ENCODE data around the gene SEMA4G. TPM values are rescaled to one million over a fixed set of nuclear protein-coding genes. Genes with fewer than 3 reads are reported as not detected.

SEMA4G gene
- polyA plus RNA-seq, 3 donors: 49.8 to 67.6 (median 61.7) TPM

DNA sequence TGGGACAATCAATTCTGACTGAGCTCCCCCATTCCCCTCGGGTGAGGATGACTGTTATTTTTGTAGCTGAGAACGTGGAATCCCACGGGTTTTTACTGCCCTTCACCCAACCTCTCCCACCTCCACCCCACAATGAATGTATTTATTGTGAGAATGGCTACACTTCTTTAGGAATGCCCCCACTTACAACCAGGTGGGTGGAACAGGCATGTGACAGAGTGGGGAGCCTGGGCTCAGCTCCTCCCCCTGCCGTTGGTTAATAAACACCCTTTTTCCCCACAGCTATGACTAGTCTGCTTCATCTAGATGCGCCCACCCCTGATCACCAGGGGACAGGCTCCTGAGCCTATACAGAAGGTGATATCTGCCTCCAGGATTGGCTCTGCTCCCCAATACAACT, 16.0 kb downstream of the SEMA4G start:
- no peak for DNase-seq

DNA sequence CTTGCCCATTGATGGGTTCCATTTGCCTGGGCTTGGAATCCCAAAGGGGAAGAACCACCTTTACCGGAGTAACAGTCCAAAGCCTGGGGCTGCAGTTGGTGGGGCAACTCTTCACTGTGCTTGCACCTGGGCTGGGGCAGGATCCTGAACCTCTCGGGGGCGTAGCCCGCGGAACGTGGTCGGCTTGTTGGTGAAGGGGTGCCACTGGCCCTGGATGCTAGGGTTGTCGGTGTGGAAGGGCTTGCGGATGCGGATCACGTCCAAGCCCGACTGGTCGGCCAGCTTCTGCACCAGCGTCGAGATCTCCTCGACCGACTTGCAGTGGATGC, 17.3 kb downstream of the SEMA4G start:
- no peak for DNase-seq

DNA sequence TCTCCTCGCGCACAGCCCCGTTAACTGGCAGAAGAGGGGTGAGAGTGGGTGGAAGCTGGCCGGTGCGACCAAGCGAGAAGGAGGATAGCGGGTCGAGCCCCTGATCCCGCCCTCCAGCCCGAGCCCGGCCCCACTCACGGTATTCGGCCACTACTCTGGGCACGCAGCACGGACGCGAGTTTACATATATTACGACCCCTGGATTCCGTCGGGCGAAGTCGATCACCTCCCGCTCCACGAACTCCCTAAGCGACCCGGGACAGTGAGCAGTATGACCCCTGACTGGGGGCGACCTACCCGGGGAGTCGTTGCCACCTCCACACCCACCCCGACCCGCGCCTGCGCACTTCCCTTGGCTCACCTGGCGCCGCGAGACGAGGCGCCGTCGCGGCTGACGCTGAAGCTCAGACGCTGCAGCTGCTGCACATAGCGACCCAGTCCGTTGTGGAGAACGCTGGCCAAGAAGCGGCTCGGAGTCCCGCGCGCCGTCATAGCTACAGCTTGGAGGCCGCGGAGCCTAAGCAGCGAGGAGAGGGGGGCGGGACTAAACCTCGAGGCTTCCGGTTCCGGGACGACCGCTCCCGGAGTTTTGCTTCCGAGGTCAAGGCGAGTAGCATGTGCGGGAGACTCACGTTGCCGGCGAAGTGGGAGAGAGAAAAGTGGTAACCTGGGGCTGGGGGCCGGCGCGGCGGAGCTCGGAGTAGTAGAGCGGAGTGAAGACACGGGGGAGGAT, 17.8 kb downstream of the SEMA4G start, which contains the start of the genes MRPL43 and TWNK:
MRPL43 (minus strand) TSS at position 546 of the 733 bp plus-strand sequence; CDS start at position 492, 54 bp downstream.
TWNK (plus strand) TSS at position 592 of the 733 bp plus-strand sequence. CDS start 668 bp downstream, outside the sequence.
- peak; percentile 82 for DNase-seq

DNA sequence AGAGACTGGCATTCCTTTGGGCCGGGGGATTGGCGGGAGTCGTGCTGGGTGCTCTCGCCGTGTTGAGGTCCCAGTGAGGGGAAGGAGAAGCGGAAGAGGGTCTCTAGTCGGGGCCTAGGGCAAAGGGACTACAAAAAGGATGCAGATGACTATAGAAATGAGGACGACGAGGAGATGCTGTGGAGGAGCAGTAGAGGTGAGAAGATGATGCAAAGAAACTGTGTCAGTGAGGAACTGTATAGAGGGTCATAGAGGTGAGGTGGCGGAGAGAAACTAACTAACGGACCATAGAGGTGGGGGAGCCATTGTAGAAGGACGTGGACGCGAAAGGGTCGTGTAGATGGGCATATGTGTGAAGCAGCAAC, 18.4 kb downstream of the SEMA4G start:
- no peak for DNase-seq

DNA sequence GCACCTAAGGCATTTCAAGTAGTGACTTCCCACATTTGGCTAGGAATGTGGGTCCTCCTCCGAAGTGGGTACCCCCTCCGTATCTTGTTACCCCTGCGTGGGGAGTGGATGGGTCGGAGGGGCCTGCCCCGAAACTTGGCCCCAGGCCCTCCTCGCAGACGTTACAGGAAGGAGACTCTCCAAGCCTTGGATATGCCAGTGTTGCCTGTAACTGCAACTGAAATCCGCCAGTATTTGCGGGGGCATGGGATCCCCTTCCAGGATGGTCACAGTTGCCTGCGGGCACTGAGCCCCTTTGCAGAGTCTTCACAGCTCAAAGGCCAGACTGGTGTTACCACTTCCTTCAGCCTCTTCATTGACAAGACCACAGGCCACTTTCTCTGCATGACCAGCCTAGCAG, 18.9 kb downstream of the SEMA4G start:
- DNase-seq: no peak

DNA sequence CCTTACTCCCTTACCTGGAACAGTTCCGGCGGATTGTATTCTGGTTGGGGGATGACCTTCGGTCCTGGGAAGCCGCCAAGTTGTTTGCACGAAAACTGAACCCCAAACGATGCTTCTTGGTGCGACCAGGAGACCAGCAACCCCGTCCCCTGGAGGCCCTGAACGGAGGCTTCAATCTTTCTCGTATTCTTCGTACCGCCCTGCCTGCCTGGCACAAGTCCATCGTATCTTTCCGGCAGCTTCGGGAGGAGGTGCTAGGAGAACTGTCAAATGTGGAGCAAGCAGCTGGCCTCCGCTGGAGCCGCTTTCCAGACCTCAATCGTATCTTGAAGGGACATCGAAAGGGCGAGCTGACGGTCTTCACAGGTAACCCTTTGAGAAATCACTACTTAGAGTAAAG, 19.8 kb downstream of the SEMA4G start:
- no peak for DNase-seq

DNA sequence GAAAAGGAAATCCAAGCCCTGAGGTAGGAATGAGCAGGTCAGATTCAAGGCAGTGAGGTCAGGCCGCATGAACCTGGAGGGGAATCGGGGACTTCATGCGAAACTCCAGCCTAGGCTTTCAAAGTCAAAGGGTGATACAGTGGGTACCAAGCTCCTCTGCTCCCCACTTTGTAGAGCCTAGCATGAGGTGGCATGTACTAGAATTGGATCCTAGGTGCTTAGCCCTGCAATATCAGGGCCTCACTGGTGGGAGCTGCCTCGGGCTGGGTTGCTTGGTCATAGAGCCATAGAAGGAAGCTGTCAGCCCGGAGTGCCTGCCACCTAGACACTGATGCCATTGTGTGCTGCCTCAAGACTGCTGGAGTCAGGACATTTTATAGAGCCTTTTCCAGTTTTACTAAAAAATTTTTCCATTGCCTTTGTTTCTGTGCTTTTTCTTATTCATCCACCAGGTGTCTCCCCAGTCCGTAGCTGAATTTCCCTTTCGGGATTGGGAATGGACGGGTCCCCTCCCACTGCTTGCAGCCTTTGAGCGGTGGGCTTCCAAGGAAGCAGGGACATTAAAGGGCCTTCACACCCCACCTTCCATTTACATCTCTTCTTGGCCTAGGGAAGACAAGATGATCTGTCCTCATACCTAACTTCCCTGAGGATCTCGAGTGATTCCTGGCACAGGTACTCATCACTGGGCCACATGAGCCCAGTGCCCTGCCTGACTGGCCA, 24.8 kb downstream of the SEMA4G start:
- no peak for DNase-seq

DNA sequence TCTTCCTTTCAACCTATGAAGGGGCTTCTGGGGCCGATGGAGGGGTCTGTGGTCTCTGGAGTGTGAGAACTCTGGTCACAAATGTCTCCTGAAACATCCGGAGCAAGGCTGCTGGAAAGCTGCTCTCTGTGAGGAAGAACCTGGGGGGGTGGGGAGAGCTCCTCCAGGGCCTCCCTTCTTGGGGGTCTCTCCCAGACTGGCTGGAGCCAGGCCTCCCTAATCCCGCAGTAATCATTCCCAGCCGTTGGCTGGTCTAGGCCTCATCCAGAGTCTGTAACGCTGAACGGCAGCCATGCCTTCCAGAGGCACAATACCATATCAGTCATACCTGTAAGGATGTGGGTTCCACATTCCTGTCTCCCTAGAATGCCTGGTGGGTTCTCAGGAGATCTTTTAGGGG, 25.9 kb downstream of the SEMA4G start:
- no peak for DNase-seq

DNA sequence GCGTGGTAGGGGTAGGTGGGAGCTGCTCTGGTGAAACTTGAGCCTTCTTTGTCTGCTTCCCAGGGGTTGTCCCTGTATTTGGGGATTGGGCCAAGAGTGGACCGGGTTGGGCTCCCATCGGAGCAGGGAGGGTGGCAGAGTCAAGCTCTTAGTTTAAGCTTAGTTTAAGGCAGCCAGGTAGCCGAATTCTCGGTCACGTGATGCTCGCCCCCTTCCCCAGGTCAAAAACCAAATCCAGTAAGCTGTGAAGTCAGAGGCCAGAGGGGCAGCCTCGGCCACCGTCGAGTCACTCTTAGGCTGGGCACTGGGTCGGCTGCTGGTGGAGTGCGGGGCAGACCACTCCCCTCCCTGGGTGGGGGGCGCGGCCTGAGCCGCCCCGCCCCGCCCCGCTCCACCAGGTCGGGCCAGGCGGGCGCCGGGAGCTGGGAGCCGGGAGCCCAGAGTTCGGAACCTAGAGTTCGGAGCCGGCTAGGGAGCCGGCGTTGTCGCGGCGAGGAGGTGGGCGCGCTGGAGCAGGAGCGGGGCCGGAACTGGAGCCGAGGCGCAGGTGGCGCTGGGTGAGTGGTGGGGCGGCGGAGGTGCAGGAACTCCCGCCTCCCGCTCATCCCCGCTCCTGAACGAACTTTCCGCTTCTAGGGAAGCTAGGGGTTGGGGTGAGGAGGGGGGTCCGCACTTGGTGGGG, 27.5 kb downstream of the SEMA4G start:
- no peak for DNase-seq

DNA sequence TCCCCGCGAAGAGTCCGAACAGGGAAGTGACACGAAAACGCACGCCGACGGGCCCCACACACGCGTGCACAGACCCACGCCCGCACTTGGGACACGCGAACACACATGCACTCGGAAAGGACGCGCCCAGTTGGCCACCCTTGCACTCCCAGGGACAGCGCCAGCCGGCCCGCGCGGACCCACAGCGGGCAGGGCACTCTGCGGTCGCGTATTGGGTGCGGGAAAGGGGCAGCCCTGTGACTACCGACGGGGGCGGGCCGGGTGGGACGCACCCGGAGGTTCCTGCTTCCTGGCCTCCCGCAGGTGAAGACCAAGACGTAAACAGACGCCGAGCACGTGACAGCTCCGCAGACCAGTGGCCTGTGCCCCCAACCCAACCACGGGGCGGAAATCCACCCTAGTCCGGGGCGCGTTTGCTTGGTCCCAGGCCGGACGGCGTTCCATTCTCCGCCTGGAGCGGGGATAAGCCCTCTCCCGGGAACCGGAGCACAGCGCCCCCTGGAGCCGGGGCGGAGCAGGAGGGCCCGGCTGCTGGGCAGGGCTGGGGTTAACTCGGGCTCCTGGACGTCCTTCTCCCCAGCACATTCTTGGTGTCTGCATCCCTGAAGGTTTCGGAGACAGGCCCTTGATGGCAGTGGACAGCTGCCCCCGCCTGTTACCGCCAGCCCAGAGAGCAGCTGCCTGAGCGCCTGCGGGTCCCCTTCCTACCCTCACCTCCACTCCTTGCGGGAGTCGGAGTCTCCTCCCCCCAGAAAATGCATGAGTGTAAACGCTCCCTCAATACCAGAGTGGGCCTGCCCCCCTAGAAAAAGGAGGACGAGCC, 28.3 kb downstream of the SEMA4G start:
- DNase-seq: no peak

DNA sequence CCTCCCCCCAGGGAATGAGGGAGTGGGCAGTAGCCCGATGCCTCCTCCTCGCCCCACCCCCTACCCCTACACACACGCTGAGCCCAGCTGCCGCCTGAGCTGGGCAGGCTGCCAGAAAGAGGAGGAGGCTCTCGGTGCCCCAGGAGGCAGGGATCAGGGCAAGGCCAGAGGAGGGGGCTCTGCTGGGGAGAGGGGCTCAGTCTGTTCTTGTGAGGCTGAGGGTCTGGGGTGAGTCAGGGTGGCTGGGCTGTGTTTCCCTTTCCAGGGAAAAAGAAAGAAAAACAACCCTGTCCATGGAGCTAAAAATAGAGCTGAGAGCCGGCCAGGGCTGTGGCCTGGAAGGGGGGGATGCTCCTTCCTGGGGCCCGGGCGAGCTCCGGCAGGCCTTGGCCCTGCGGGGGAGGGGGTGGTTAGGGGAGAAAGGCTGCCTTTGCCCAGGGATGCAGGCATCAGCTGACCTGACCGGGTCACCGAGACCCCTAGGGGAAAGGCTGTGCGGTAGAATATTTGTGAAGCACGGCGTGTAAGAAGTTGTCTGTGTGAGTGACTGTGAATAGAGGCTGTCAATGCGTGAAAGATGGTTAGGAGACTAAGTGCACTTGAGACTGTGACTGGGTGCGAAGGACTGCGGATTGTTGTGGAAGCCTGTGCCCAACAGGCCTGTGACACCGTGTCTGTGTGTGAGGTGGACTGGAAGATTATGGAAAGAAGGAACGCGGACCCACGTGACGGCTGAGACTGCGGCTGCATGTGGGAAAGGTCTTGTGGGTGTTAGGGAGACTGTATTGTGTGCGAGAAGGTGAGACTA, 29.1 kb downstream of the SEMA4G start:
- DNase-seq: peak; percentile 90

DNA sequence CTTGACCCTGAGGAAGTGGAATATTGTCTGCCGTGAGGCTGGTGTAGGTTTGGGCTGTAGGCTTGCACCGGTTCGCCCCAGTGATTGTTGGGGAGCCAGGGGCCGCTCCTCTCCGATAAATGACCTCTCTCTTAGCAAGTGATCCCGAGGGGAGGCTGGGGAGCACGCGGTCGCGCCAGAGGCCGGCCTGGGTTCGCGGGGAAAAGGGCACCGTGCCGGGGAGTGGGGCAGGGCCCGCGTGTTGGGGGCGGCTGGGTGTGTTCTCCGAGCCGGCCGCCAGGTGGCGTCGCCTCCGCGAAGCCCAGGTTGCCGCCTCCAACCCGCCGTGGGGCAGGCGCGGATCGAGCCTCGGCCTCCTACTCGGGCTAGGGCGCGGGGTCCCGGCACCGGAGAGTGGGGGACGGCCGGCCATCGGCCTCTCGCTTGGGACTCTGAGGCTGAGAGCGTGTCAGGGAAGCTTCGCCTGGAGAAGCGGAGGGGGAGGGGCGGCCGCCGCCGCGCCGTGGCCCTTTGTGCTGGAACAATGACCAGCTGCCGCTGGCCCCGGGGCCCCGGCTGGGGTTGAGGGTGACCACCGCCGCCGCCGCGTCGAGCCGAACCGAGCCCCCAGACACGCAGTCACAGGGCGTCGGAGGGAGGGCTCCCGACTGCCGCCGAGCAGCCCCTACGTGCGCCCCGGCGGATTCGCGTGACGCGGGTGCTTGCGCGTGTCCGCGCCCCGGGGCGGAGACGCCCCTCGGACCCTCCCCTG, 29.9 kb downstream of the SEMA4G start:
- DNase-seq: no peak

DNA sequence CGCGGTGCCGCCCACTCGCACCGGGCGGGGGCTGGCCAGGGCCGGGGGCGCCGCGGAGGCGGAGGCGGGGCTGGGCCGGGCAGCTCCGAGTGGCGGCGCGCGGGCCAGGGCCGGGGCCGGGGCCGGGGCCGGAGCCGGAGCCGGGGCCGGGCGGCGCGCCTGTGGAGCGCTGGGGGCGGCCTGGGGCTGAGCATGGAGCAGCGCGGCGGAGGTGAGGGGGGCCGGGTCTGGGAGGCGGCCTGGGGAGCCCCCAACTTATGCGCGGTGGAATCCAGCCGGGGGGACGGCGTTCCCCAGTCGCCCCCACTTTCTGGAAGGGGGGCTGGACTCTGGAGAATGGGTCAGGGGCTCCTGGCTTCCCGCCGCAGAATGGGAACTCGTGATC, 30.4 kb downstream of the SEMA4G start, which contains the start of gene LZTS2:
LZTS2 (plus strand) TSS at position 67 of the 385 bp plus-strand sequence. CDS start 2,731 bp downstream, outside the sequence.
- no peak for DNase-seq

DNA sequence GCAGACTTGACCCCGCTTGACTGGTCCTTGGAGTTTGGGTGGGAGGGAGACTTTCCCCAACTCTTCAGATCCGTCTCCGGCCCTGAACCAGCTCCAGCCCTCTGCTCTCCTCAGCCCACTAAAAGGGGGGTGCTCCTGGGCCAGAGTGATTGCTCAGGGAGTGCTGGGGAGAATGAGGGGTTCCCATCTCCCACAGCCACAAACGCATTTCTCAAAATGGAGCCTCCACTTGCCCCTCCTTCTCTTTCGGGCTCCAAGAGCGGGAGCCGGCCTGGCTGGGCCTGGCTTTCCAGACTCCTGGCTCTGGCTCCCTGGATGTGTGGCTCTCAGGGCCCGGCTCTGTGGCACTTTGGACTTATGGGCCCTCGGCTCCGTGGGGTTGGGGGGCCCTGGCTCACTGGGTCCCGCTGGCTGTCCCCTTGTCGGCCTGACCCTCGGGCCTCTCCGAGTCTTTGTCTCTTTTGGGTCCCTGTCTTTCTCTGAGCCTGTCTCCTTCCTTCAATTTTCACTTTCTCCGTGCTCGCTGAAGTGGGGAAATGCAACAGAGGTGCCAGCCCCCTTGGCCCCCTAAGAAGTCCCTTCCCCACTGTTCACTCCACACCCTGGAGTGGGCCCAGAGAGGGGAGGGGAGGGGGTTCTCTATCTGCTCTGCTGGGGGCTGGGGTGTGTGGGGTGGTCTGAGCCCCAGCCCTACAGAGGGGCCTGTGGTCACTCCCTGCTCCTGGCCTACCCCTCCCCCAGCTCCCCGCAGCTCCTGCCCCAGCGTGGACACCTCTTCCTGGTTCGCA, 31.0 kb downstream of the SEMA4G start:
- no peak for DNase-seq

DNA sequence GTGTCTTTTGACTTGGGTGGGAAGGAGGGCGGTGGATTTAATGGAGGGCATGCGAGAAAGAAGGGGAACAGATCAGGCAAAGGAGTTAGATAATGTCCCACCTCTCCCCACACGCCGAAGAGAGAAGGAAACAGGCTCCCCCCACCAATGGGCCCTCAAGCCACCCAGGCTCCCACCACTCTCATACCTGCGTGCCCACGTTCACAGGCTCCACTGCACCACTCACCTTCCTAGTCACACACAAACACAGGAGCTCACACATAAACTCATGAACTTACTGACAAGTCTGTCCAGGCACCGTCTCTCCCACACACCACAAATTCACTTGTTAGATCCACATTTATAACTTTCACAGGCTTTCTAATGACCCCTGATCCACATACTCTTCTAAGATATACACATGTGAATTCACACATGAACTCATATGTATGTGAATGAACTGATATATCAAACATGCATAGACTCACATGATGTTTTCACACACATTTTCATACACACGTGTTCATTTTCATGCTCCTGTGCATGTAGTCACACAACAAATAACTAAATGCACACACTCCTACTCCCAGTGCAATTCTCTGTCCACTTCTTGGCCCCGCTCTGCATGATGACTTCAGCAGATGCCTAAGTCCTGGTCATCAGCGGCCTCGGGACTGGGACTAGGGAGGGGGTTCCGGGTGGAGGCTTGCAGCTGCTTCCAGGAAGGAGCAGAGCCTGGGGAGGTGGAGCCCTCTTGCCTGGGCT, 31.8 kb downstream of the SEMA4G start:
- DNase-seq: peak; percentile 82

DNA sequence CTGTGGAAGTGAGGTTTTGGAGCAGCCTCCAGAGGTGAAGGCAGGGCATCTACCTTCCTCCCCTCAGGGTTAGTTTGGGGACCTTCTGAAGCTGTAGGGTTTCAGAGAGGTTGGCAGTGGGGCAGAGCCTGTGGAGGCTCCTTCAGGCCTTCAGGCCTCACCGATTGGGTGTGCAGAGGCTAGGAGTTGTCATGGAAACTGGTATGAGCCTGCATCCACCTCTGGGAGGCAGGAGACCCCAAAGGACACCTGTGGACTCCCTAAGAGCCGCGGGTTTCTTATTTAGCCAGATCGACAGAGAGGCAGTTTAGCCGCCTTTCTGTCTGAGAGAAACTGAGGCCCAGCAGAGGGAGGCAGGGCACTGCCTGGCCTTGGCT, 32.3 kb downstream of the SEMA4G start:
- DNase-seq: no peak

DNA sequence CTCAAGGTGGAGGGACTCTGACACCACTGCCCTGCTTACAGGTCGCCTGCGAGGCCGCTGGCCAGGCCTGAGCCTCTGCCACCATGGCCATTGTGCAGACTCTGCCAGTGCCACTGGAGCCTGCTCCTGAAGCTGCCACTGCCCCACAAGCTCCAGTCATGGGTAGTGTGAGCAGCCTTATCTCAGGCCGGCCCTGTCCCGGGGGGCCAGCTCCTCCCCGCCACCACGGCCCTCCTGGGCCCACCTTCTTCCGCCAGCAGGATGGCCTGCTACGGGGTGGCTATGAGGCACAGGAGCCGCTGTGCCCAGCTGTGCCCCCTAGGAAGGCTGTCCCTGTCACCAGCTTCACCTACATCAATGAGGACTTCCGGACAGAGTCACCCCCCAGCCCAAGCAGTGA, 33.2 kb downstream of the SEMA4G start:
- DNase-seq: no peak

DNA sequence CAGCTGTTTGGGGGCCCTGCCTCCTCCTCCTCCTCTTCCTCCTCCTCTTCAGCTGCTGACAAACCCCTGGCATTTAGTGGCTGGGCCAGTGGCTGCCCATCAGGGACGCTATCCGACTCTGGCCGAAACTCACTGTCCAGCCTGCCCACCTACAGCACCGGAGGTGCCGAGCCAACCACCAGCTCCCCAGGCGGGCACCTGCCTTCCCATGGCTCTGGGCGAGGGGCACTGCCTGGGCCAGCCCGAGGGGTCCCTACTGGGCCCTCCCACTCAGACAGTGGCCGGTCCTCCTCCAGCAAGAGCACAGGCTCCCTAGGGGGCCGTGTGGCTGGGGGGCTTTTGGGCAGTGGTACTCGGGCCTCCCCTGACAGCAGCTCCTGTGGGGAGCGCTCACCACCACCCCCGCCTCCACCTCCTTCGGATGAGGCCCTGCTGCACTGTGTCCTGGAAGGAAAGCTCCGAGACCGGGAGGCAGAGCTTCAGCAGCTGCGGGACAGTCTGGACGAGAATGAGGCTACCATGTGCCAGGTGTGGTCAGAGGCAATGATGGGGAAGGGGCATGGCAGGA, 34.4 kb downstream of the SEMA4G start:
- no peak for DNase-seq

Measured in renal pelvis (tissue), 4 donors.